T1000 (cell line): Measurements from ENCODE around the gene TNK1.

Source experiments
- DNase-seq: peaks from one replicate; lab custom pipeline; 2025; ENCODE audit warnings: mixed read lengths; lab: John Stamatoyannopoulos, UW

The TNK1 gene

GRCh38 chr17:7410634-7411426, 29.9 kb downstream of the TNK1 start:
- no peak for DNase-seq

- no peak for DNase-seq
These were observed 30.5 kb downstream of the TNK1 start for GRCh38 chr17:7411427-7411750.

- no peak for DNase-seq
These were observed 32.6 kb downstream of the TNK1 start for GRCh38 chr17:7413346-7413985.

- no peak for DNase-seq
These were observed 33.9 kb downstream of the TNK1 start for GRCh38 chr17:7414837-7415236.

- no peak for DNase-seq
These were observed 34.9 kb downstream of the TNK1 start for GRCh38 chr17:7415784-7416183.

GRCh38 chr17:7416323-7416722, 35.4 kb downstream of the TNK1 start:
- no peak for DNase-seq

- no peak for DNase-seq
These were observed 36.3 kb downstream of the TNK1 start for GRCh38 chr17:7417056-7417655.

GRCh38 chr17:7418472-7419152, 37.7 kb downstream of the TNK1 start:
- DNase-seq: no peak

GRCh38 chr17:7419819-7420610, 39.1 kb downstream of the TNK1 start, which contains the start of gene SPEM1:
SPEM1 (plus strand) TSS chr17:7420324; CDS start chr17:7420385, 61 bp downstream.
- no peak for DNase-seq

GRCh38 chr17:7421186-7421585, 40.3 kb downstream of the TNK1 start:
- no peak for DNase-seq

GRCh38 chr17:7423679-7424078, 42.8 kb downstream of the TNK1 start:
- no peak for DNase-seq

- no peak for DNase-seq
These were observed 44.4 kb downstream of the TNK1 start, which contains the start of gene SPEM2 for GRCh38 chr17:7425316-7425715. SPEM2 (plus strand) TSS chr17:7425616; CDS start chr17:7425689, 73 bp downstream.

- DNase-seq: no peak
These were observed 44.9 kb downstream of the TNK1 start for GRCh38 chr17:7425756-7426155.

GRCh38 chr17:7426203-7426863, 45.4 kb downstream of the TNK1 start:
- no peak for DNase-seq

GRCh38 chr17:7426896-7427489, 46.1 kb downstream of the TNK1 start:
- no peak for DNase-seq

- DNase-seq: no peak
These were observed 46.7 kb downstream of the TNK1 start for GRCh38 chr17:7427549-7427948.

- no peak for DNase-seq
These were observed 47.7 kb downstream of the TNK1 start, which contains the start of gene SPEM3 for GRCh38 chr17:7428557-7428956. SPEM3 (plus strand) TSS chr17:7428857; CDS start chr17:7428903, 46 bp downstream.

GRCh38 chr17:7429722-7430121, 48.8 kb downstream of the TNK1 start:
- no peak for DNase-seq

GRCh38 chr17:7431231-7431630, 50.3 kb downstream of the TNK1 start:
- DNase-seq: no peak

GRCh38 chr17:7432296-7432695, 51.4 kb downstream of the TNK1 start:
- no peak for DNase-seq
